HG03571 (cell line): ENCODE results near the gene SCIMP.
"Not testable (repeated sequence)": the region's sequence is repeated elsewhere in the genome, so short reads cannot be mapped to it uniquely, and the experiment has no call there.

Experiments
- ATAC-seq: cut with Tn5 transposase; IDR thresholded peaks from one replicate; pipeline ENCODE4 v1.9.1; 2021; ENCODE audit not compliant: unreplicated experiment

SCIMP gene

GRCh38 chr17:5238333-5238732, 3.7 kb upstream of the SCIMP start:
- no peak for ATAC-seq

DNA sequence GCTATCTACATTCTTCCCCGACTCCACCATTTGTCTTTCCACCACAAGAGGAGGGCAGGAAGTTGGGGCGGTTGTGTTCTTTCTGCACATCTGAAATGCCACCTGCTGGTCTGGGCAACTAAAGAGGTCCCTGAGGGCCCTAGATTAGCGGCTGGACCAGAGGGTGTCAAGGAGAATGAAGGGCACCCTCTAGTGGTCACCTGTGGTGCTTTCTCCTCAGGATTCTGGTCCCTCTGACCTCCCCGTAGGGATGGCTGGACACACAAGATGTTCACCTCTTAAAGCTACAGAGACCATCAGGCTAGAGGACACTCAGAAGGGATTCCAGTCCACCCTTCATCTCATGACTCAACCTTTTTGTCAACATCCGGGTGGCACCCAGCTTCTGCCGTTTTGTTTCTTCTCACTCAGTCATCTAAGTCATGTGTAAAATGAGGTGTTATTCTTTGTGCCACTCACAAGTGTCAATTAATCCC, 2.9 kb upstream of the SCIMP start:
- ATAC-seq: peak; percentile 32

- no peak for ATAC-seq
Measured at GRCh38 chr17:5236938-5237540, 2.4 kb upstream of the SCIMP start.

- not testable (repeated sequence) for ATAC-seq
Measured at GRCh38 chr17:5233492-5233891, 1.2 kb downstream of the SCIMP start.

DNA sequence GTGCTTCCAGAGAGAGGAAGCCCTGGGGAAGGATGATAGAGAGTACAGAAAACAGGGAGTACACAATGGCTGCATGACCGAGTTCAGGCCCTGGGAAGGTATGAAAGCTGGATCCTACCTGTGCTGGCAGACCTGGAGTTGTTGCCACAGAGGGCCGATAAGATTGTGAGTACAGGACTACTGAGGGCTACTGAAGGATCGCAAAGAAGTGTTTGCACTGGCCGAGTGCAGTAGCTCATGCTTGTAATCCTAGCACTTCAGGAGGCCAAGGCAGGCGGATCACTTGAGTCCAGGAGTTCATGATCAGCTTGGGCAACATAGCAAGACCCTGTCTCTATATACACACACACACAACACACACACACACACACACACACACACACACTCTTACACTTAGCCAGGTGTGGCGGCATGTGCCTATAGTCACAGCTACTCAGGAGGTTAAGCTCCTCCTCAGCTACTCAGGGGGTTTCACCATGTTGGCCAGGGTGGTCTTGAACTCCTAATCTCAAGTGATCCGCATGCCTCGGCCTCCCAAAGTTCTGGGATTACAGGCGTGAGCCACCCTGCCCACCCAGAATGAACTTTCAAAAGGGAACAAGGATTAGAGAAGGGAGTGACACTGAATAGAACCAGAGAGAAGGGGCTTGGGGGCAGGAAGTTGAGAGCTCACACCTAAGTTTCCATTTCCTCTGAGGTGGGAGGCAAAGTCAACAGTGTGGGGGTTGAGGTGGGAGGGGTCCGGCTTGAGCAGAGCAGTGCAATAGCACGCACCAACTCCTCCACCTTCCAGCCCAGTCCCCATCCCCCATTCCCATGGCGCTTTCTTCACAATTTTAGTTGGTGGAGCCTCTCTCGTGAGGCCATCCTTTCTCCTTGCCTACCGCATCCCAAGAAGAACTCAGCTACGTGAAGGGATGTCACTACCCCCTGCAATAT, 7.5 kb downstream of the SCIMP start:
- no peak for ATAC-seq

GRCh38 chr17:5225668-5226457, 8.8 kb downstream of the SCIMP start:
- ATAC-seq: no peak

DNA sequence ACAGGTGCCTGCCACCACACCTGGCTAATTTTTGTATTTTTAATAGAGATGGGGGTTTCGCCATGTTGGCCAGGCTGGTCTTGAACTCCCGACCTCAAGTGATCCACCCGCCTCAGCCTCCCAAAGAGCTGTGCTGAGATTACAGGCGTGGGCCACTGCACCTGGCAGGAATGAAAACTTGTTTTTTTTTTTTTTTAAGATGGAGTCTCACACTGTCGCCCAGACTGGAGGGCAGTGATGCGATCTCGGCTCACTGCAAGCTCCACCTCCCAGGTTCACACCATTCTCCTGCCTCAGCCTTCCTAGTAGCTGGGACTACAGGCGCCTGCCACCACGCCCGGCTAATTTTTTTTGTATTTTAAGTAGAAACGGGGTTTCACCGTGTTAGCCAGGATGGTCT, 12.7 kb downstream of the SCIMP start:
- not testable (repeated sequence) for ATAC-seq

DNA sequence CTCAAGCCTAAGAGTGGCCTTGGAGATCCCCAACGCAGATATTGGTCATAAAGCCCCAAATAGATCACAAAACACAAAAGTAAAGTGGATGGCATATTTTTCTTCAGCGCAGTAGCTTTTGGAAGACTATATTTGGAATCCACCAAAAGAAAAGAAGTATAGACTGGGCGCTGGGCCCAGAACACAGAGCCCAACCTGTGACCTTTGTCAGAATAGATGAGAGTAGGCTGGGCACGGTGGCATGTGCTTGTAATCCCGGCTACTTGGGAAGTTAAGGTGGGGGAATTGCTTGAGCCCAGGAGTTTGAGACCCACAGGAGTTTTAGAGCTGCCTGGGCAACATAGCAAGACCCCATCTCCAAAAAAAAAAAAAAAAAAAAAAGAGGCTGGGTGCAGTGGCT, 14.6 kb downstream of the SCIMP start:
- no peak for ATAC-seq

DNA sequence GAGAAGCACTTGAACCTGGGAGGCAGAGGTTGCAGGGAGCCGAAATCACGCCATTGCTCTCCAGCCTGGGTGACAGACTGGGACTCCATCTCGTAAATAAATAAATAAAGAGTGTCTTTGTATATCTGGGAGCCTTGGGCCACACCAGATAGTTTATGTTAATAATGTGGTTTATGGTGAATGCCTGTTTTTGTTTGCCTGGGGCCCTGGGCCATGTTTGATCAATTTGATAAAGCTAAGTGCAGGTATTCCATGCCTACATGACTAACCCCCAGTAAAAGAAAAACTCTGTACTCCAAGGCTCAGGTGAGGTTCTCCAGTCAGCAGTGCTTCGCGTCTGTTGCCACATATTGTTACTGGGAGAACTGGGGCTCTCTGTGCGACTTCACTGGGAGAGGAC, 15.1 kb downstream of the SCIMP start:
- no peak for ATAC-seq

- not testable (repeated sequence) for ATAC-seq
Measured at GRCh38 chr17:5217562-5217961, 17.1 kb downstream of the SCIMP start.

DNA sequence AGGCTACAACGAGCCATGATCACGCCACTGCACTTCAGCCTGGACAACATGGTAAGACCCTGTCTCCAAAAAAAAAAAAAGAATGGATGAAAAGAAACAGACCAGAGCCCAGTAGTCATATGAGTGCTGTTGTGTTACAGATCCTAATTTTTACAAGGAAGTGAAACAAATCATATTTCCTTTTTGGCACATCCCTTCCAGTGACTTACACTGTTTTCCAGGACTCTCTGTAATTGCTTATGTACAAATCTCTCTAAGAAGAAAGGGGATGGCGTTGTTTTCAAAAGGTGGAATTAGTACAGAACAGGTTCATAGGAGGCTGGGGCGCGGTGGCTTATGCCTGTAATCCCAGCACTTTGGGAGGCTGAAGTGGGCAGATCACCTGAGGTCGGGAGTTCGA, 23.2 kb downstream of the SCIMP start:
- no peak for ATAC-seq

- ATAC-seq: no peak
Measured at GRCh38 chr17:5210614-5211252, 23.9 kb downstream of the SCIMP start.

DNA sequence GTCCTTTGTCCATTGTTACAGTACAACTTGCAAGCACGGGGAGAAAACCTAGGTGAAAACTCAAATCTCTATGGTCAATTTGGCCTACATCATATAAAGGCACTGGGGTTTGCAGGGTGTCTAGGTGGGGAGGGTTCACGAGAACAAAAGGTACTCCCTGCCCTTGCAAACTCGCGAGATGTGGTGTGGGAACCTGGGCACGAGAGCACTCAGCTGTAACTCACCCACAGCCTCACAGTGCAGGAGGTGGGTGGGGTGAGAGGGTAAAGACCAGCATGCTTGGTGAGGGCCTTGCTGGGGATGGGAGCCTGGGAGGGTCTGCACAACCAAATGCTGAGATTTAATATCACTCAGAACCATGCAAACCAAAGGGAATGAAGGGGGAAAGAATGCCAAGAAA, 24.6 kb downstream of the SCIMP start:
- ATAC-seq: no peak

DNA sequence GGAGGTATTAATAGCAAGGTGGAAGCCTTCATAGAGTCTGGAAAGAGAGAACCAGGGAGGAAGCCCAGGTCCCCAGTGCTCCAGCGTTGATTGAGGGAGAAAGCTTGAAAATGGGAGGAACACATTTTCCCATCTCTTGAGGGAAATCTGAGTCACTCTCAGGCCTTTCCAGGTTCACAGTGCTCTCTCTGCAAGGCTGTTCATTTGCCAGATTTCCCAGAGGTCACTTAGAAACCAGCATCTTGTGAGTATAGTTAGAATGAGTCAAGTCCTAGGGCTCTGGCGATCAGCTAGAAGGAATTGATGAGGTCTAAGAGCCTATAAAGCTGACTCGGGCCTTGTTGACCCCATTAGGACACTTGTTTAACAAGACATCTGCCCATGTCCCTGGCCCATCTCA, 25.3 kb downstream of the SCIMP start:
- no peak for ATAC-seq

DNA sequence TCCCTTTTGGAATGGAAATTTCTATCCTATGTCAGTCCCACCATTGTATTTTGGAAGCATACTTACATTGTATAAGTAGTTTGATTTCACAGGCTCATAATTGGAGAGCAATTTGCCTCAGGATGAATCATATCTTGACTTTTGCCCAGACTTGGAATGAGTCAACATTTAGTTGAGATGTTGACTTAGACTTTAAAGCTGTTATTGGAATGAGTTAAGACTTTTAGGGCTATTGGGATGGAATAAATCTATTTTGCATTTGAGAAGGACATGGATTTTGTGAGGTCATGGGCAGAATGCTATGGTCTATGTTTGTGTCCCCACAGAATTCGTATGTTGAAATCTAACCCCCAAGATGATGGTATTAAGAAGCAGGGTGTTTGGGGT, 30.8 kb downstream of the SCIMP start:
- ATAC-seq: no peak

DNA sequence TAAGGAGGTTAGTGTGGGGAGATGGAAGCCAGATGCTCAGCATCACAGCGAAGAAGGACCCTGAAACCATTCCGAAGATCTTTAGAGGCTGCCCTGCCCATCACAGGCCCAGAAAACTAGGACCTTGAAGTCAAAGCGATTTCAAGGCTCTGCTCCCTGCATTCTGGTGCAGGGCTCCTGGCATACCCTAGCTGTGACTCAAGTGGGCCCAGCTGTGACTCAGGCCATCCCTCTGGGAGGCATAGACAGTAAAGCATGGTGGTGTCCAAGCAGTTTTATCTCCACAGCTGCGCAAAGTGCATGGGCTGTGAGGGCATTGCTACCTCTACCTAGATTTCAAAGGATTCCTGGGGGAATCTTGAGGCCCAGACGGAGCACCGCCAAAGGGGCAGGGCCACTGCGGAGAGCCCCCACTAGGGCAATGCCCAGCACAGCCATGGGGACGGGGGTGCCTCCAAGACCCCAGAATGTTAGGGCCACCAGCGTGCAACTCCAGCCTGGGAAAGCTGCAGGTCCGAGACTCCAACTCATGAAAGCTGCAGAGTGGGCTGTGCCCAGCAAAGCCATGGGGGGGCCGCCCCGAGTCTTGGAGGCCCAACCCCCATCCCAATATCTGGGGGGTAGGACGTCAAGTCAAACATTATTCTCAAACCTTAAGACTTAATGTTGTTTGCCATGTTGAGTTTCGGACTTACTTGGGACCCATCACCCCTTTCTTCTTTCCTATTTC, 31.3 kb downstream of the SCIMP start:
- no peak for ATAC-seq

DNA sequence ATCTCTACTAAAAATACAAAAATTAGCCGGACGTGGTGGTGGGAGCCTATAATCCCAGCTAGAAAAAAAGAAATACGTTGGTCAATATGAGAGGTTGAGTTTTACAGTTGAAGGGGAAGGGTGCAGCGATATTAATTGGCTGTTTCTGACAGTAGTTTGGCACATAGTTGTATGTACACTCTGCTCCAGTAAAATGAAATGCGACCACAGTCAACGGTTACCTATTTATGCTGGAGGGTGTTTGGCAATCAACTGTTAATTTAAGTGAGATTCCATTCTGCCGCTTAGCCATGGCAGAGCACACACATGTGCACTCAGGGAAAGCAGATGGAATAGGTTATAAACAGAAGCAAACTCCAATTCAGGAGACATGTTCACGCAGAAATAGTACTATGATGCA, 33.6 kb downstream of the SCIMP start:
- no peak for ATAC-seq

DNA sequence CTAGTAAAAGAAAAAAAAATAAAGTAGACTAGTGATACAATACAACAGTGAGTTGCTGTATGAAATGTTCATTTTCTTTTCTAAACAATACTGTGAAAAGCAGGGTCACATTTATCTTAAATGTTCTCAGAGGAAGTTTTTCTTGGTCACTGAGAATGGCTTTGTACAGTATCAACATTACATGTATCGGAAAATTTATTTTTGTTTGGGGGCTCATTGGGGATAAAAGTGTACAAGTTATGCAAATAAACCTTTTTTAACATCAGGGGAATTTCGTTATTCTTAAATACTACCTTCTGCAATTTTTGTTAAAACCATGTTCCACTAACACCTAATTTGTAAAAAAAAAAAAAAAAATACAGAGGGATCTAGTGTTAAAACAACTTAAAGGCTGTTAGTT, 34.3 kb downstream of the SCIMP start:
- no peak for ATAC-seq

DNA sequence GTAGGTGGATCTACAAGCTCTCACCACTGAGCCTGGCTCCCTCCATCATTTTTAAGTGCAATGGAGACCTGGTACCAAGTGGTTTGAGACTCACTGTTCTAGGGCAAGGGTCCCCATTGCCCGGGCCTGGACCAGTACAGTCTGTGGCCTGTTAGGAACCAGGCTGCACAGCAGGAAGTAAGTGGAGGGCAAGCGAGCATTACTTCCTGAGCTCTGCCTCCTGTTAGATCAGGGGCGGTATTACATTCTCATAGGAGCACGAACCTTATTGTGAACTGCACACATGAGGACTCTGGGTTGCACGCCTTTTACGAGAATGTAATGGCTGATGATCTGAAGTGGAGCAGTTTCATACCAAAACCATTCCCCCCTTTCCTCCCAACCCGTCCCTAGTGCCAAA, 36.2 kb downstream of the SCIMP start:
- no peak for ATAC-seq

GRCh38 chr17:5194346-5194745, 40.3 kb downstream of the SCIMP start:
- ATAC-seq: no peak
